H1 (cell line): ENCODE results near the gene DEAF1. TPM values are rescaled to one million over a fixed set of nuclear protein-coding genes. Genes with fewer than 3 reads are reported as not detected.

ENCODE experiments used
- CTCF ChIA-PET: fragments of 300-600 bp; sonication (Branson Sonifier 250); formaldehyde crosslinking; loops from one replicate; lab custom pipeline; 2021; ENCODE audit not compliant: partially characterized antibody; lab: Charles Lee
- POLR2A ChIA-PET: fragments of 300-600 bp; sonication (Branson Sonifier 250); formaldehyde crosslinking; loops from one replicate; lab custom pipeline; 2021; ENCODE audit warnings: inconsistent platforms; ENCODE audit not compliant: partially characterized antibody; lab: Charles Lee
- DNase-seq, 2 experiments: peaks; one replicate each; pipeline versions ENCODE4 v3.0.0 to v3.0.0-alpha.2; 2010 to 2022; ENCODE audit warnings: low spot score in 2 of 2, low read depth in 1 of 2, mixed read lengths in 1 of 2
- FAIRE-seq: peaks from 2 replicates; lab custom pipeline; 2011; peaks lifted over from hg19 to GRCh38; lab: Jason Lieb, UNC
- H2AFZ ChIP-seq: 2 replicates; pipeline ENCODE4 v1.8.1; 2012; ENCODE audit warnings: low read length, inconsistent platforms
- H2AK5ac ChIP-seq: 2 replicates; pipeline ENCODE4 v1.6.1; 2013; ENCODE audit warnings: low read depth, low read length
- H2BK120ac ChIP-seq: replicated peaks from 2 replicates; pipeline ENCODE3; 2013; ENCODE audit warnings: low read depth, low read length, inconsistent platforms
- H2BK12ac ChIP-seq: 2 replicates; pipeline ENCODE4 v1.6.1; 2013; ENCODE audit warnings: low read depth, low read length
- H2BK15ac ChIP-seq: 2 replicates; pipeline ENCODE4 v1.6.1; 2013; ENCODE audit warnings: low read length
- H2BK20ac ChIP-seq: 2 replicates; pipeline ENCODE4 v1.6.1; 2013; ENCODE audit warnings: low read length
- H2BK5ac ChIP-seq: 2 replicates; pipeline ENCODE4 v1.6.1; 2013; ENCODE audit warnings: low read depth, low read length
- H3K14ac ChIP-seq: 2 replicates; pipeline ENCODE4 v1.6.1; 2013; ENCODE audit warnings: inconsistent platforms; ENCODE audit not compliant: insufficient read length
- H3K18ac ChIP-seq: 2 replicates; pipeline ENCODE4 v1.6.1; 2013; ENCODE audit warnings: low read length; ENCODE audit errors: extremely low read depth
- H3K23ac ChIP-seq: 2 replicates; pipeline ENCODE4 v1.6.1; 2013; ENCODE audit warnings: inconsistent platforms; ENCODE audit not compliant: insufficient read length
- H3K23me2 ChIP-seq: 2 replicates; pipeline ENCODE4 v1.6.1; 2013; ENCODE audit warnings: low read depth, low read length
- H3K27ac ChIP-seq: 2 replicates; pipeline ENCODE4 v1.6.1; 2011; ENCODE audit warnings: low read depth, low read length, inconsistent platforms
- H3K27me3 ChIP-seq, 4 experiments: replicated peaks in 1 of 4; 1 replicate in 1 of 4; 2 replicates in 3 of 4; pipeline versions ENCODE4 v1.6.1 to v1.8.1; 2011 to 2013; ENCODE audit warnings: low read length in 3 of 4, mild to moderate bottlenecking in 3 of 4, inconsistent platforms in 2 of 4, mixed read lengths in 2 of 4, moderate library complexity in 1 of 4; ENCODE audit not compliant: control insufficient read depth in 3 of 4, insufficient read depth in 3 of 4; ENCODE audit errors: extremely low read depth in 1 of 4
- H3K36me3 ChIP-seq, 4 experiments: 2 replicates each; pipeline versions ENCODE4 v1.6.1 to v1.8.1; 2011 to 2013; ENCODE audit warnings: mild to moderate bottlenecking in 4 of 4, low read length in 3 of 4, moderate library complexity in 2 of 4, control low read depth in 1 of 4, inconsistent platforms in 1 of 4; ENCODE audit not compliant: insufficient read depth in 4 of 4, control insufficient read depth in 2 of 4
- H3K4ac ChIP-seq: replicated peaks from 2 replicates; pipeline ENCODE3; 2013; ENCODE audit warnings: low read length, low read depth, mixed read lengths, inconsistent platforms; ENCODE audit not compliant: insufficient read length
- H3K4me1 ChIP-seq, 4 experiments: replicated peaks in 1 of 4; 1 replicate in 1 of 4; 2 replicates in 3 of 4; pipeline versions ENCODE4 v1.6.1 to v1.8.1; 2011 to 2013; ENCODE audit warnings: low read length in 3 of 4, inconsistent platforms in 2 of 4, mixed read lengths in 1 of 4; ENCODE audit not compliant: insufficient read depth in 4 of 4, control insufficient read depth in 3 of 4
- H3K4me2 ChIP-seq, 2 experiments: 2 replicates each; pipeline versions ENCODE4 v1.6.1 to v1.8.1; 2011 to 2013; ENCODE audit warnings: low read depth in 2 of 2, low read length in 2 of 2, control low read depth in 1 of 2, inconsistent platforms in 1 of 2, mild to moderate bottlenecking in 1 of 2; ENCODE audit not compliant: insufficient read depth in 1 of 2
- H3K4me3 ChIP-seq, 4 experiments: fragments of 200-600, 300-600 bp in 1 of 4; sonication (generic), shearing (Covaris generic), sonication (Bioruptor Twin) in 1 of 4; 2 replicates each; pipeline versions ENCODE4 v1.5.1 to v1.8.1; 2011 to 2016; ENCODE audit warnings: low read length in 4 of 4, low read depth in 3 of 4, control low read depth in 2 of 4, inconsistent platforms in 2 of 4, mild to moderate bottlenecking in 2 of 4, mixed read lengths in 1 of 4, moderate library complexity in 1 of 4; ENCODE audit not compliant: insufficient read depth in 2 of 4; ENCODE audit errors: extremely low read depth in 1 of 4
- H3K56ac ChIP-seq: replicated peaks from 2 replicates; pipeline ENCODE3; 2013; ENCODE audit warnings: low read depth, mild to moderate bottlenecking, mixed read lengths, low read length, inconsistent platforms; ENCODE audit not compliant: insufficient read length
- H3K79me1 ChIP-seq: 2 replicates; pipeline ENCODE4 v1.6.1; 2013; ENCODE audit warnings: low read depth, low read length, control low read depth
- H3K79me2 ChIP-seq, 2 experiments: 2 replicates each; pipeline versions ENCODE4 v1.6.1 to v1.8.1; 2012 to 2013; ENCODE audit warnings: low read length in 2 of 2, mild to moderate bottlenecking in 2 of 2, inconsistent platforms in 1 of 2; ENCODE audit not compliant: insufficient read depth in 2 of 2, control insufficient read depth in 1 of 2
- H3K9ac ChIP-seq, 4 experiments: replicated peaks in 1 of 4; 1 replicate in 1 of 4; 2 replicates in 3 of 4; pipeline versions ENCODE4 v1.6.1 to v1.8.1; 2011 to 2013; ENCODE audit warnings: low read depth in 3 of 4, low read length in 3 of 4, control low read depth in 2 of 4, mild to moderate bottlenecking in 2 of 4, moderate library complexity in 2 of 4, inconsistent platforms in 1 of 4; ENCODE audit errors: extremely low read depth in 1 of 4
- H3K9me3 ChIP-seq, 2 experiments: 2 replicates each; pipeline versions ENCODE4 v1.6.1 to v1.8.1; 2012 to 2013; ENCODE audit warnings: mild to moderate bottlenecking in 2 of 2, moderate library complexity in 2 of 2, control low read depth in 1 of 2, inconsistent platforms in 1 of 2, low read depth in 1 of 2, low read length in 1 of 2, mixed read lengths in 1 of 2; ENCODE audit not compliant: insufficient read depth in 2 of 2
- H4K20me1 ChIP-seq, 2 experiments: replicated peaks in 1 of 2; 2 replicates each; pipeline versions ENCODE3 to v1.8.1; 2011 to 2013; ENCODE audit warnings: inconsistent platforms in 2 of 2, low read length in 2 of 2, mild to moderate bottlenecking in 1 of 2; ENCODE audit not compliant: insufficient read depth in 2 of 2, control insufficient read depth in 1 of 2
- H4K5ac ChIP-seq: 2 replicates; pipeline ENCODE4 v1.6.1; 2013; ENCODE audit warnings: low read length, low read depth, mixed read lengths, inconsistent platforms; ENCODE audit not compliant: insufficient read length
- H4K8ac ChIP-seq: 2 replicates; pipeline ENCODE4 v1.8.0; 2013; ENCODE audit warnings: mild to moderate bottlenecking, moderate library complexity, low read length, inconsistent platforms; ENCODE audit not compliant: insufficient read depth; ENCODE audit errors: extremely low read depth
- H4K91ac ChIP-seq: replicated peaks from 2 replicates; pipeline ENCODE3; 2013; ENCODE audit warnings: low read length, mixed read lengths, inconsistent platforms; ENCODE audit not compliant: insufficient read length
- ATF3 ChIP-seq: IDR thresholded peaks from 2 replicates; pipeline ENCODE4 v1.6.1; 2011; ENCODE audit warnings: low read depth, mild to moderate bottlenecking, low read length; ENCODE audit not compliant: insufficient read depth
- BACH1 ChIP-seq: IDR thresholded peaks from 2 replicates; pipeline ENCODE4 v1.6.1; 2012; ENCODE audit warnings: low read length, improper control_type of control experiment
- E2F6 ChIP-seq: IDR thresholded peaks from 2 replicates; pipeline ENCODE4 v1.6.1; 2012; ENCODE audit warnings: inconsistent platforms
- KDM4A ChIP-seq: IDR thresholded peaks from one replicate; pipeline ENCODE4 v1.7.1; 2012; ENCODE audit warnings: low read depth, mild to moderate bottlenecking, moderate library complexity, low read length, inconsistent platforms; ENCODE audit not compliant: severe bottlenecking
- MAFK ChIP-seq: IDR thresholded peaks from 2 replicates; pipeline ENCODE4 v1.6.1; 2012; ENCODE audit warnings: low read depth, mild to moderate bottlenecking, improper control_type of control experiment, low read length
- NRF1 ChIP-seq: IDR thresholded peaks from 2 replicates; pipeline ENCODE4 v1.6.1; 2011; ENCODE audit warnings: mild to moderate bottlenecking, low read depth, low read length, improper control_type of control experiment
- POU5F1 ChIP-seq: IDR thresholded peaks from 2 replicates; pipeline ENCODE4 v1.6.1; 2011; ENCODE audit warnings: low read depth, mild to moderate bottlenecking, low read length, moderate library complexity
- RFX5 ChIP-seq: IDR thresholded peaks from 2 replicates; pipeline ENCODE4 v1.6.1; 2011; ENCODE audit warnings: low read depth, low read length, improper control_type of control experiment, borderline replicate concordance
- SIX5 ChIP-seq: IDR thresholded peaks from 2 replicates; pipeline ENCODE4 v1.6.1; 2011; ENCODE audit warnings: mild to moderate bottlenecking, low read depth, low read length
- SP2 ChIP-seq: IDR thresholded peaks from 2 replicates; pipeline ENCODE4 v1.6.1; 2012; ENCODE audit warnings: mild to moderate bottlenecking, low read length, inconsistent platforms
- YY1 ChIP-seq: IDR thresholded peaks from 2 replicates; pipeline ENCODE4 v1.6.1; 2011; ENCODE audit warnings: low read depth, mild to moderate bottlenecking, low read length
- WGBS, 2 experiments: shearing (Covaris generic) in 1 of 2; methylation state at CpG; one replicate each; pipeline versions ENCODE4 v1.1.6 to v1.1.7; 2013 to 2015; ENCODE audit warnings: low lambda C conversion rate in 2 of 2, mixed read lengths in 2 of 2, inconsistent platforms in 1 of 2, low coverage in 1 of 2, missing lambda C conversion rate in 1 of 2; ENCODE audit not compliant: insufficient replicate concordance in 2 of 2, insufficient coverage in 1 of 2, insufficient read length in 1 of 2; ENCODE audit errors: extremely low coverage in 1 of 2, missing lambda C conversion rate in 1 of 2; 5-methylcytosine and 5-hydroxymethylcytosine counted together
- polyA plus RNA-seq, 7 experiments: library from polyadenylated mRNA; depleted of rRNA in 3 of 7; stranded (reverse) in 5 of 7; unstranded in 2 of 7; fragments of >200 nt in 5 of 7; fragments of 200-250 nt in 2 of 7; gene quantifications; 1 replicate in 5 of 7; 2 replicates in 1 of 7; 4 replicates in 1 of 7; pipeline versions ENCODE4 v1.2.1 to v1.2.3, GENCODE V29; 2011 to 2013; ENCODE audit warnings: missing spikeins in 2 of 7, mixed read lengths in 2 of 7
- total RNA-seq: library from RNA; stranded (reverse); fragmentation: NEBNext Ultra II Directional; extraction: Animal tissue kit (Norgen Biotek cat#: 25700); gene quantifications from 2 replicates; pipeline ENCODE4 v1.2.1, GENCODE V29; 2021

Gene DEAF1
- total and polyA plus RNA-seq, 2 of the 8 experiments (the other 6 are each of a cell fraction or from before 2014, with no cell fraction given), result 47.3 to 58.4 TPM

GRCh38 chr11:624705-625635 is 70.1 kb downstream of the DEAF1 start, which contains the start of gene CDHR5:
TSS of gene CDHR5 (minus strand) at chr11:624955. CDS start at chr11:624902, 53 bp downstream.
- no peaks in the 10 kb centered on the region; the same call in 1 of the 2 replicates for H3K23me2 ChIP-seq
- H3K18ac ChIP-seq, result no peak within 1 kb of the TSS
- H2BK15ac ChIP-seq, result no peak within 1 kb of the TSS
- no peak within 1 kb of the TSS for H3K56ac ChIP-seq
- CTCF ChIA-PET, result no interaction called here
- H3K27ac ChIP-seq, result no peak within 1 kb of the TSS
- H4K8ac ChIP-seq, result no peak within 1 kb of the TSS
- H3K4me3 ChIP-seq, result no peak within 1 kb of the TSS
- H2AFZ ChIP-seq, result no peak within 1 kb of the TSS
- H3K9me3 ChIP-seq, result no peaks in the 10 kb centered on the region
- no peak within 1 kb of the TSS for H3K14ac ChIP-seq
- H4K91ac ChIP-seq, result no peak within 1 kb of the TSS
- no peak within 1 kb of the TSS for H3K4me2 ChIP-seq
- H3K79me1 ChIP-seq, result no peaks in the 10 kb centered on the region
- H3K23ac ChIP-seq, result no peak within 1 kb of the TSS
- DNase-seq (no peak), FAIRE-seq (no peak)
- no peak within 1 kb of the TSS for H2AK5ac ChIP-seq
- no peak for TF ChIP-seq NRF1
- no peak for TF ChIP-seq YY1
- TF ChIP-seq ATF3, result no peak
- no peak for TF ChIP-seq SIX5
- TF ChIP-seq POU5F1, result no peak
- no peak for TF ChIP-seq SP2
- TF ChIP-seq E2F6, result no peak
- no peak for TF ChIP-seq BACH1
- TF ChIP-seq RFX5, result no peak
- no peak for TF ChIP-seq MAFK
- TF ChIP-seq KDM4A, result no peak
- peaks cover 0 to 10% of the 10 kb centered on the region in 2 experiments for H4K20me1 ChIP-seq
- H3K27me3 ChIP-seq, result peaks cover 3 to 14% (median 10%) of the 10 kb centered on the region in 4 experiments; a peak in 6 of 7 replicates
- H2BK20ac ChIP-seq, result no peak within 1 kb of the TSS
- POLR2A ChIA-PET, result interaction anchor here (0.7 to 2.5 kb wide), 6 partner anchors 9 to 138 kb away, joined by 3 to 8 read pairs (median 6); partner anchors contain the start of genes DRD4 and IRF7
- no peak within 1 kb of the TSS for H2BK12ac ChIP-seq
- no peak within 1 kb of the TSS for H2BK5ac ChIP-seq
- H3K4me1 ChIP-seq, result peaks cover 0 to 6% (median under 1%) of the 10 kb centered on the region in 4 experiments; a peak in 2 of 7 replicates
- H2BK120ac ChIP-seq, result no peak within 1 kb of the TSS
- no peak within 1 kb of the TSS for H3K4ac ChIP-seq
- no peak within 1 kb of the TSS for H3K9ac ChIP-seq
- H3K79me2 ChIP-seq, result no peaks in the 10 kb centered on the region
- WGBS, 2 experiments, result 85% methylated on average over 24 of the region's 33 CpGs; no CpG with 5 or more reads in 1 of the 2 experiments
- H4K5ac ChIP-seq, result no peak within 1 kb of the TSS
- no peaks in the 10 kb centered on the region for H3K36me3 ChIP-seq
